Mesenteric fat pad (tissue), 1 donor: ENCODE results near the gene CBFA2T3. TPM values are rescaled to one million over a fixed set of nuclear protein-coding genes. Genes with fewer than 3 reads are reported as not detected.

Experiments
- DNase-seq: peaks from one replicate; pipeline ENCODE4 v3.0.0-alpha.2; 2020; ENCODE audit warnings: low spot score
- total RNA-seq: library from RNA; stranded (reverse); fragmentation: NEBNext Ultra II Directional; extraction: Animal tissue kit (Norgen Biotek cat#: 25700); gene quantifications from one replicate; pipeline ENCODE4 v1.2.1, GENCODE V29; 2021
- donor health status: DM: yes; HTN: yes; CAD: no.

The CBFA2T3 gene
- total RNA-seq, 1 donor from 2014 or later, result 8.5 TPM

DNA sequence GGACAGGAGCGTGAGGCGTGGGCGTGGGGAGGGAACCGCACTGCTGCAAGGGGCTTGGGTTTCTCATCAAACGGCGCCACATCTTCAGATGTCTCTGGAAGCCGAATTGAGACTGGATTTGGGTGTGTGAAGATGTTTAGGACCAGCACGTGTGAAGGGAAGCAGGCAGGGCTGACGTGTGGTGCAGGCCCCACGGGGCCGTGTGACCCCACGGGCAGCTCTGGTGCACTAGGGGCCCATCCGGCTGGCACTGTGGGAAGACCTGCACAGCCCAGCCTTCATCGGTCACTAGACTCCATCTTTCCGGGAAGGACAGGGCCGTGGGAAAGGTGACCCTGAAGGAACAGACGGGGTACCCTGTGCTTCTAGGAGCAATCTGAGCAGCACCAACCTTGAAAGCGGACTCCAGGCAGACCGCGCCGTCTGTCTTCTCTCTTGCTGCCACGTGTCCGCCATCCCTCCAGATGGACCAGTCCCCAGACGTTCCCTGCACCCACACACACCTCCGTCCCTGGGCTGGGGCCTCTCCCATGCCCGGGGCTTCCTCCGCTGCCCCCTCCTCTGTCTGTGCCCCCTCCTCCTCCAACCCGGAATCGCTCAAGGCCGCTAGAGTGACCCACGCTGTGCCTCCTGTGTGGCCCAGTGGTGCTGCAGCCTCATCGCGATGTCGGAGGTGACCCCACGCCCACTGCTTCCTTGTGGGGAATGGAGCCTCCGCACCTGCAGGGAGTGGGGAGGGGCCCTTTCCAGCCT is 23.4 kb upstream of the CBFA2T3 start:
- no peak for DNase-seq

GRCh38 chr16:88999457-89000206 is 22.6 kb upstream of the CBFA2T3 start:
- DNase-seq, result no peak

DNA sequence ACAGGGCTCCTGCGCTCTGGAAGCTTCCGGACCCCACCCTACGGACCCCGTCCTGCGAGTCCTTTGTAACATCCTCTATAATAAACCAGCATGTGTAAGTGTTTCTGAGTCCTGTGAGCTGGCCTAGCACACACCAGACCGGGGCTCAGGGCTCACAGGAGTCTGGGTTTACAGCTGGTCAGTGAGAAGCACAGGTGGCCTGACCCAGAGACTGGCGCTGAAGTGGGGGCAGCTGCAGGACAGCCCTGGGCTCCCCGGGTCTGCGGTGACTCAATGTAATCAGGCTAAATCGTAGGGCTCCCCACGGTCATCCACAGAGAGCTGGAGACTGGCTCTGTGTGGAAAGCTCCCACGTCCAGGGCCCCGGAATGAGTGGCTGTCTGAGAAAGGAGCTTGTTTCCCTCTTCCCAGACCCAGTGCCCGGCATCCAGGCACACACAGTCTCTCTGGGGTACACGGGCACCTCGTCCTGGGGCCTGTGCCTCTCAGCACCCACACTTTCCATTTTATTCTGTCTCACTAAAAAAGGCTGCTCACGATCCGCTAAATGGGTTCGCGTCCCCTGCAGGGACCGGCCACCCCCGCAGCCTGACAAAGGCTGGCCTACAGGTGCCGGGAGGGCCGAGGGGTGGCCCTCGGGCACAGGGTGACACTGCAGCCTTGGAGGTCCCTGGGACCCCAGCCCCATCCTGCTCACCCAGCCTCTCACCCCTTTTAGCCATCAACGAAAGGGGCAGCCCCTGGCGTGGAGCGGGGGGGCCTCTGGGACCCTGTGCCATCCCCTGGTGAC is 18.9 kb upstream of the CBFA2T3 start:
- DNase-seq, result no peak

GRCh38 chr16:88995194-88995593 is 18.2 kb upstream of the CBFA2T3 start:
- no peak for DNase-seq

- no peak for DNase-seq
Measured at GRCh38 chr16:88994695-88995094, 17.7 kb upstream of the CBFA2T3 start.

DNA sequence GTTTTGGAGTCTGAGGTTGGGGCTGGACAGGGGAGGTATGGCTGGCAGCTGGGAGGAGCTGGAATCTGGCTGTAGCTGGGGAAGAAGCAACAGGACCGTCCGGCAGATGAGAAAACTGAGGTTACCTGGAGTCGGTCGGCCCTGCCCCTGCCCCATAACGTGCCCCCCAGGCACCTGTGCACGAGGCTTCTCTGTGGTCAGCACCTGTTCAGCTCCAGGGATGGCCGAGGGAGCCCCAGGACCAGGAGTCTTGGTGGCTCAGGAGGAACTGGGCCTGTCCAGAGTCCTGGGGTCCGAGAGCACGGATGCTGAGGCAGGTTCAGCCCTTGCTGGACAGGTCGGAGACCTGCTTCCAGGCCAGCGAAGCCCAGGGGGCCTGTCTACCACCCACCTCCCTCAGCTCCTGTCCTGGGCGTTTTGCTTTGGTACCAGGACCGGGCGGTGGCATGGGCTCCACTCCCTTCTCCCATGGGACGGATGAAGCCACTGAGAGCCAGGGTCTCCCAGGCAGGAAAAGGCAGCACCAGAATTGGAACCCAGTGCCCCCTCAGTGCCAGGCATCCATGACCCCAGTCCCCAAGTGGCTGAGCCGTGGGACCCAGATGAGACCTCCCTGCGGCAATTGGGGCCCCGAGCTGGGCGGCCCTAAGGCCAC is 17.1 kb upstream of the CBFA2T3 start:
- DNase-seq, result no peak

DNA sequence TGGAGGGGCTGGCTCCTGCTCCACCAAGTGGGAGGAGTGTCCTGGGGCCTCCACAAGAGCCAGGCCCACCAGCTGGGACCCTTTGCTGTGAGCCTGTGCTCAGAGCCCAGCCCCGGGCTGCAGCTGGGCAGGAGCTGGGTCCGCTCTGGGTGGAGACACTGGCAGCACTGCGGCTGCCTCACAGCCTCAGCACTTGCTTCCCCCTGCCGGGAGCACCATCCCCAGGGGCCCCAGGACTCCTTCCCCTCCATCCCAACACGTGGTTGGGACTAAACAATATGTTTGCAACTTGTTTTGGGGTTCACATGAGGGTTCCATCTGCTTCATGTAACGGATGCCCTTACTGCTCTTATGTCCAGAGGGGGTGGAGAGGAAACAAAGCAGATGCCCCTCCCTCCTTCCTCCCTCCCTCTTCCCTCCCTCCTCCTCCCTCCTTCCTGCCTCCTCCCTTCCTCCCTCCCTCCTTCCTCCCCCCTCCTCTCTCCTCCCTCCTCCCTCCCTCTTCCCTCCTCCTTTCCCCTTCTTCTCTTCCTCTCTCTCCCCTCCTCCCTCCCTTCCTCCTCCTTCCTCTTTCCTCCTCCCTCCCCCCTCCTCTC is 16.3 kb upstream of the CBFA2T3 start:
- no peak for DNase-seq

- DNase-seq, result no peak
Measured at GRCh38 chr16:88992351-88993165, 15.6 kb upstream of the CBFA2T3 start.

- DNase-seq, result no peak
Measured at GRCh38 chr16:88991813-88992350, 14.9 kb upstream of the CBFA2T3 start.

DNA sequence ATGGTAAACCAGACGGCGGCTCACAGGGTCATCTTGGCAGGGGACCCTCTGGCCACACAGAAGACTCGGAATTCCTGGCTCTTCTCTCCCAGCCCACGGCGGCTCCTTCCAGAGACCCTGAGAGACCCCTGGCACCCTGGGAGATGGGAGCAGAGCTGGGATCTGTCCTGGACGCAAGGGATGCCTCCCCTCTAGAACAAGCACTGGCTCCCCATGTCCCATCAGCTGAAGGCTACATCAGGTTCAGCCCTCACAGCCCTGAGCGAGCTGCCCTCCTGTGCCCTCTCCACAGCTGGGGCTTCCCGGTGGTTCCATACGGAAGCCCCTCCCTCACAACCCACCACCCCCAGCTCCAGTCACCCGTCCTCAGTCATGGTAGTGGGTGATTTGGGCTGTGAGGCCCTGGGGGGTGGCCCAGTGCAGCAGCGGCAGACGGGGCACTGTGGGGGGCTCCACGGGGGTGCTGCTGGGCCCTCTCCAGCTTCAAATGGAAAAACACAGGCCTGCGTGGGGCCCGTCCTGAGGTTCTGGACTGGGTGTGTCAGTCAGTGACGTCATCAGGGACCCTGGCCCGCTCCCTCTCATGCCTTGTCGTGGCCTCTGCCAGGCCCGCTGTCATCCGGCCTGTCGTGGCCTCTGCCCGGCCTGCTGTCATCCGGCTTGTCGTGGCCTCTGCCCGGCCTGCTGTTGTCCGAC is 13.0 kb upstream of the CBFA2T3 start:
- no peak for DNase-seq

DNA sequence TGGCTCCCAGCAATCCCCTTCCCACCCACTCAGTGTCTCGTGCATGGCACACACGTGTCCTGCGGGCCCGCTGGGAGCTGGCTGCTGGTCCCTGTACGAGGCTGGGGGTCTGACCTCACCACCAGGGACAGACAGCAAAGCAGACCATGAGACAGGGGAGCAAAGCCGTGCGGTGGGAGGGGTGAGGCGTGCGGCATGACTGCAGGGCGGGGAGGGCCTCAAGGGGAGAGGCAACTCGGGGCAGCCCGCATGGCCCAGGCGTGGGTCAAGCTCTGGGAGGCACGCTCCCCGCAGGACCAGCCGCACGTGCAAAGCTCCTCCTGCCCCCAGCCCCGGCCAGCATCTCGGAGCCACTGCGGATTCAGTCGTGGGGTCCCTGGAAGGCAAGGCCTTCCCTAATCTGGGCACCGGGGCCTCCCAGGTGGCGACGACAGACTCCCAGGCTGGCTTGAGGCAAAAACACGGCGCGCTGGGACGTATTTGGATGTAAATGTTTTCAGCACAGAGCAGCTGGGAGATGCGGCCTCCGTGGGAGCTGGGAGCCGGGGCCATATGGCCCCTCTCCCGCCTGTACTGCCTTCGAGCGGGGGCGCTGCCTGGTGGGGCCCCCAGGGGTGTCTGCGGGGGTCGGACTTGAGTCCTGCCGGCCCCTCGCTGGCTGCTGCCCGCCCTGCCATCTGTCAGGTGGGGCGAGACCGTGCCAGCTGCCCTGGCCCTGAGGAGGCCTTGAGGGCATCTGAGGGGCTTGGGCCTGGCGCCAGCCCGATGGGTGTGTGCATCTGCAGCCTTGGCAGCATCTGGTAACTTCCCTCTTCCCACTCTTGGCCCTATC is 12.2 kb upstream of the CBFA2T3 start:
- DNase-seq, result no peak

GRCh38 chr16:88985521-88985920 is 8.5 kb upstream of the CBFA2T3 start:
- no peak for DNase-seq

DNA sequence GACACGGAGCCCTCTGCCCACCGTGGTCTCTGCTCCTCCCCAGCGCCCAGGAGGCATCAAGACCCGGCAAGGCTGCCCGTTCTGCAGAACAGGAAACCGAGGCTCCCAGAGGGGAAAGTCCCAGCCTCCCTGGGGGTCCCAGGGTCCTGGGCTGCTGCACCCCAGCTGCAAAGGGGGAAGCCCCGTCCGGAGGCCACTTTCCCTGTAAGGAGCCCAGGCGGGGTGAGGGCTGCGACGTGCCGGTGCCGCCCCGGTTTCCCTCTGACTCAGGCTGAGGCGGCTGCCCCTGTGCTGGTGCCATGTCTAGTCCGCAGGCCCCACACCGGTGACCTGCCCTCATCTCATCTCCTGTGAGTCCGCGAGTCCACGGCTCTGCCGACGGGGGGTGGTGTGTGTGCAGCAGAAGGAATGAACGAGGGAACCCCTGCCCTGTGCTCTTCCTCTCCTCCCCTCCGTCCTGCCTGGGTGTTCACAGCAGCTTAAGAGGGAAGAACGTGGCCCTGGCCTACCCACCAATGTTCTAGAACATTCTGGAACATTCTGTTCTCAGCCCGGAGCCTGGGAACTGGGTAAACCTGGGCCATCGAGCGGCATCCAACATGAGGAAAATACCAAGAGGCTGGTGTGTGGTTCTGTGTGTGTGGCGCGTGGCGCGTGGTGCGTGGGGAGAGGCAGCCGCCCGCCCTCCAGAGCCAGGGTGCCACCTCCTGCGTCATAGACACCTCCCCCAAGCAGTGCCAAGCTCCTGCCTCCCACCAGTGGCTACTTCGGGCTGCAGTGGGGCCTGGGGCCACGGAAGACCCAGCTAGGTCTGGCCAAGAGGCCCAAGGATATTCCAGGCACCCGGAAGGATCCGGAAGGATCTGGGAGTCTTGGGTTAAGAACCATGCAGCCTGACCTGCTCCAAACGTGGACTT is 7.0 kb upstream of the CBFA2T3 start:
- DNase-seq, result no peak

- DNase-seq, result no peak
Measured at GRCh38 chr16:88983165-88983564, 6.2 kb upstream of the CBFA2T3 start.

DNA sequence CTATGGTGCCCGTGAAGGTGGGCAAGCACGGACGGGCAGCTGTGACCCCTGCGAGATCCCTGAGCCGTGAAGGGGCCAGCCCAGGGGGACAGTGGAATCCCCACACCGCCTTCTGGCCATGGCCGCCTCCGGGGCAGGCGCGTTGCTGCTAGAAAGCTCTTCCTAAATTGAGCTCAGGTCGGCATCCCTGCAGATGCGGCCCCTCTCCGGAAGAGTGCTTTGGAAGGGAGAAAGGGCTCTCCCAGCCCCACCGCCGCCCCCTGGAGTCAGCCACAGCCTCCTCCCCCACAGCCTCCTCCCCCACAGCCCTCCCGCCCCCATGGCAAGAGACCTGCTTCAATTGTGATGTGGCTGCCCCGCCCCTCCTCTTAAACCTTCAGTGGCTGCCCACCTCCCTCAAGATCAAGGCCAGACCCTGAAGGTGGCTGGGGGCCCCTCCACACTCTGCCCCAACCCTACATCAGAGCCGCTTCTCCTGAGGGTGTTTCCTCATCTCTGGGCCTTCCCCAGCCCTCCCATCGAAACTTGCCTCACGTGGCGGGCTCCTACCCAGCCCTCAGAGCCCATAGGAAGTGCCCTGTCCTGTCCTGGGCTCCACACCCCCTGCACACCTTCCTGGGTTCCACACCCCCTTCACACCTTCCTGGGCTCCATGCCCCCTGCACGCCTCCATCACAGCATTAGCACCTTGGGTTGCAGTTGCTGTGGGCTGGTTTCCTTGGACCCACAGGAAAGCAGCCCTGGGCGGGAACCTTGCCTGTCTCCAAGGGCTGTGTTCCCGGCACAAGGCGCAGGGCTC is 5.5 kb upstream of the CBFA2T3 start:
- no peak for DNase-seq

DNA sequence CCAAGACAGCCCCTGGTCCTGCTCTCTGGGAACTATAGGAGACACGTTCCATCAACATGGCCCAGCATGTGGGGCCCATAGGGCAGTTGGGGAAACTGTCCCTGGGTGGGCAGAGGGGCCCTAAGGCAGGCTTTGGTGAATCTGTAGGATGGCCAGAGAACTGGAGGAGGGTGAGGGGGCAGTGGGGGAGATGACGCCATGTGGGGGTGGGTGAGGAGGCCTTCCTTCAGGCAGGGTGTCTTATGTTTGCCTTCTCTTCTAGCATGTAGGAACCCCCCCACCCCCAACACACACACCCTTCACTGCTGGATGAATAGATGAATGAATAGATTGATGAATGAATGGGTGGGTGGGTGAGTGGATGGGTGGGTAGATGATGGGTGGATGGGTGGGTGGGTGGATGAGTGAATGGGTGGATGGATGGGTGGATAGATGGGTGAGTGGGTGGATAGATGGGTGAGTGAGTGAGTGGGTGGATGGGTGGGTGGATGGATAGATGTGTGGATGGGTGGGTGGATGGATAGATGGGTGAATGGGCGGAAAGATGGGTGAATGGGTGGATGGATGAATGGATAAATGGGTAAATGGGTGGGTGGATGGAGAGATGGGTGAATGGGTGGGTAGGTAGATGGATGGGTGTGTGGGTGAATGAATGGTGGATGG is 2.5 kb upstream of the CBFA2T3 start:
- no peak for DNase-seq
